ENCODE results near the gene CSPG4. TPM values are rescaled to one million over a fixed set of nuclear protein-coding genes. Genes with fewer than 3 reads are reported as not detected.

Gene CSPG4
- total and polyA plus RNA-seq, 2 donors (not counting 3 experiments of a cell fraction or from before 2014, with no cell fraction given) = not detected

DNA sequence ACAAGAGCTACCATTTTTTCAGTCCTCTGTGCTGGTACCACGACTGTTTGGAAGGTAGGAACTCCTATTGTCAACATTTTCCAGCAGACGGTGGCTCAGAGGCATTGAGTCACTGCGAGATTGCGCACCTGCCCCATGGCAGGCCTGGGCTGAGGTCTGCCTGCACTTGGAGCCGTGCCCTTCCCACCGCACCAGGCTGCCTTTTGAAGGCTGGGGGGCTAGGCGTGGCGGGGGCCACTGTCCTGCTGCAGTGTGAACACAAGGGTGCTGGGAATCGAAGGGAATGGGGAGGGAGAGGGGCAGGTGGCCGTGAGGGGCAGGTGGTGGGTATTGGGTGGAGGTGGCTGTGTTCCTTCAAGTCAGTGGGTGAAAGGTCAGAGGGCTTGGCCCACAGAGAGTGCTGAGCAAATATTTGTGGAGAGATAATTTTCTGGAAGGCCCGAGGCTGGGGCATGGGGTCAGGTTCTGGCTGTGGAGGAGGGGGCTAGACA lies 48.7 kb downstream of the CSPG4 start:
- DNase-seq (ENCODE audit: low read depth, low spot score) = no peak
- no peak for FAIRE-seq
- H3K4me2 ChIP-seq (ENCODE audit: insufficient read depth, low read length) = no peak overlapping the region
- H3K27me3 ChIP-seq (ENCODE audit: control insufficient read depth in 2 of 2, insufficient read depth in 2 of 2, low read length in 2 of 2) = no peaks in the 10 kb centered on the region
- no peaks in the 10 kb centered on the region for H3K9me3 ChIP-seq (replicated peaks; ENCODE audit: control insufficient read depth, insufficient read depth, low read length)
- peaks cover 15% of the 10 kb centered on the region for H3K4me1 ChIP-seq (ENCODE audit: control insufficient read depth, extremely low read depth, insufficient read depth, low read length)
- no peak overlapping the region for H3K4me3 ChIP-seq (replicated peaks in 1 of 3; ENCODE audit: insufficient read depth in 1 of 3, low read depth in 1 of 3, low read length in 3 of 3)
- no TSS peak for BruUV-seq (replicated peaks)
- ChIA-PET POLR2A (no interaction called here), CTCF (no interaction called here)
- no peak overlapping the region for H3K9ac ChIP-seq (replicated peaks; ENCODE audit: extremely low read depth, insufficient read depth, low read length)
- no peaks in the 10 kb centered on the region for H3K9me1 ChIP-seq (replicated peaks; ENCODE audit: control insufficient read depth, extremely low read depth, insufficient read depth, low read length)
- H4K20me1 ChIP-seq (replicated peaks; ENCODE audit: control insufficient read depth, extremely low read depth, insufficient read depth, low read length) = no peaks in the 10 kb centered on the region
- no peak overlapping the region for H2AFZ ChIP-seq (ENCODE audit: low read depth, low read length)
- peaks cover 0 to 4% of the 10 kb centered on the region in 2 experiments for H3K36me3 ChIP-seq (ENCODE audit: control insufficient read depth in 2 of 2, extremely low read depth in 1 of 2, insufficient read depth in 2 of 2, low read length in 2 of 2)
- TF ChIP-seq MYC (IDR thresholded peaks at IDR 0.05; ENCODE audit: low read depth, low read length) (no peak), POLR2A (IDR thresholded peaks at IDR 0.05; ENCODE audit: low read depth, low read length) (no peak), JUN (IDR thresholded peaks at IDR 0.05; ENCODE audit: borderline replicate concordance, insufficient read depth, insufficient read length, low read depth) (no peak), GATA2 (IDR thresholded peaks at IDR 0.05; ENCODE audit: insufficient read depth, insufficient read length, low read depth, low read length) (no peak), POLR2AphosphoS5 (IDR thresholded peaks at IDR 0.05; ENCODE audit: insufficient read depth, low read depth, low read length) (no peak), EZH2 (IDR thresholded peaks at IDR 0.05; ENCODE audit: borderline replicate concordance, low read depth, low read length, severe bottlenecking) (no peak), MAX (IDR thresholded peaks at IDR 0.05; ENCODE audit: insufficient read depth, insufficient read length) (no peak), FOS (IDR thresholded peaks at IDR 0.05; ENCODE audit: borderline replicate concordance, insufficient read depth, low read length) (no peak), CTCF (IDR thresholded peaks at IDR 0.05; ENCODE audit: extremely low read depth in 1 of 2, insufficient read depth in 1 of 2, low read depth in 1 of 2, low read length in 2 of 2) (no peak)
- dilution Hi-C loops (cut with MboI; ENCODE audit: extremely low pct_ligation_motif_present, low sequenced_read_pairs) = no loop called here
- H3K27ac ChIP-seq (ENCODE audit: insufficient read depth, low read depth, low read length) = no peak overlapping the region
- intact Hi-C loops (cut with micrococcal nuclease) = no loop called here
- no peaks in the 10 kb centered on the region for H3K79me2 ChIP-seq (ENCODE audit: control insufficient read depth, insufficient read depth, low read length)
